HCT116 (cell line): Measurements from ENCODE around the gene ERICH6B. TPM values are rescaled to one million over a fixed set of nuclear protein-coding genes. Genes with fewer than 3 reads are reported as not detected.

Experiments
- ATAC-seq: fragments of 200-7000 bp; cut with Tn5 transposase; 2 replicates; pipeline ENCODE4 v1.9.1; 2020; ENCODE audit warnings: mild to moderate bottlenecking, moderate library complexity
- BruUV-seq: library from RNA; stranded (reverse); fragments of 400-500 nt; replicated peaks from 2 replicates; lab custom pipeline; 2021; lab: Mats Ljungman, UMichigan
- CTCF ChIA-PET: fragments of 300-600 bp; sonication (Branson Sonifier 250); formaldehyde crosslinking; loops from one replicate; lab custom pipeline; 2021; ENCODE audit warnings: antibody characterized with exemption; lab: Charles Lee
- POLR2A ChIA-PET: fragments of 300-600, 350-600 bp; sonication (Branson Sonifier 250); formaldehyde crosslinking; loops from one replicate; lab custom pipeline; 2021; ENCODE audit warnings: antibody characterized with exemption; lab: Charles Lee
- RAD21 ChIA-PET, 2 experiments: fragments of 300-600 bp; sonication (Branson Sonifier 250); formaldehyde crosslinking; loops; one replicate each; lab custom pipeline; 2023; ENCODE audit warnings: low total read pairs in 2 of 2; ENCODE audit not compliant: uncharacterized antibody in 2 of 2, unreplicated experiment in 2 of 2, low non-redundant PET in 1 of 2; lab: Charles Lee
- DNase-seq: peaks from one replicate; pipeline ENCODE4 v3.0.0-alpha.2; 2010; ENCODE audit warnings: low read depth, low spot score
- H2AFZ ChIP-seq: fragments of 200-600 bp; shearing (Covaris generic), sonication (generic); 2 replicates; pipeline ENCODE4 v1.6.1; 2017; ENCODE audit warnings: low read depth, mixed run types, mixed read lengths, antibody characterized with exemption, low read length; ENCODE audit not compliant: poor library complexity, severe bottlenecking
- H3K27ac ChIP-seq: 2 replicates; pipeline ENCODE4 v1.5.1; 2012; ENCODE audit warnings: low read depth, low read length
- H3K27me3 ChIP-seq: fragments of 200-600 bp; sonication (generic); 2 replicates; pipeline ENCODE4 v1.6.1; 2016; ENCODE audit warnings: mixed run types, low read length, mixed read lengths; ENCODE audit not compliant: insufficient read depth
- H3K36me3 ChIP-seq, 2 experiments: fragments of 200-500 bp in 1 of 2; fragments of 200-600 bp in 1 of 2; sonication (Bioruptor generic) in 1 of 2; sonication (generic) in 1 of 2; 2 replicates each; pipeline versions ENCODE4 v1.5.1 to v1.6.1; 2014 to 2016; ENCODE audit warnings: low read length in 2 of 2, inconsistent platforms in 1 of 2, mixed read lengths in 1 of 2, mixed run types in 1 of 2; ENCODE audit not compliant: insufficient read depth in 2 of 2, control insufficient read depth in 1 of 2
- H3K4me1 ChIP-seq, 2 experiments: fragments of 200-600 bp in 1 of 2; sonication (generic) in 1 of 2; 2 replicates each; pipeline versions ENCODE4 v1.5.1 to v1.6.1; 2012 to 2017; ENCODE audit warnings: low read length in 2 of 2, inconsistent platforms in 1 of 2, mild to moderate bottlenecking in 1 of 2, mixed read lengths in 1 of 2, mixed run types in 1 of 2, moderate library complexity in 1 of 2; ENCODE audit not compliant: insufficient read depth in 2 of 2, control insufficient read depth in 1 of 2
- H3K4me2 ChIP-seq: fragments of 200-600 bp; sonication (generic); 2 replicates; pipeline ENCODE4 v1.6.1; 2017; ENCODE audit warnings: mixed run types, low read length, mixed read lengths
- H3K4me3 ChIP-seq, 2 experiments: fragments of 200-600 bp in 1 of 2; sonication (generic) in 1 of 2; replicated peaks in 1 of 2; 2 replicates each; pipeline ENCODE4 v1.5.1; 2011 to 2016; ENCODE audit warnings: low read length in 2 of 2, control low read depth in 1 of 2, low read depth in 1 of 2, mild to moderate bottlenecking in 1 of 2, mixed read lengths in 1 of 2, mixed run types in 1 of 2
- H3K79me2 ChIP-seq: fragments of 200-600 bp; sonication (generic); 2 replicates; pipeline ENCODE4 v1.6.1; 2017; ENCODE audit warnings: mild to moderate bottlenecking, mixed run types, low read length, moderate library complexity, mixed read lengths; ENCODE audit not compliant: insufficient read depth
- H3K9ac ChIP-seq: fragments of 200-600 bp; sonication (generic); 2 replicates; pipeline ENCODE4 v1.6.1; 2016; ENCODE audit warnings: low read length, mixed read lengths
- H3K9me2 ChIP-seq: fragments of 200-600 bp; sonication (generic), shearing (Covaris generic); 2 replicates; pipeline ENCODE4 v1.6.1; 2017; ENCODE audit warnings: mixed run types, mild to moderate bottlenecking, moderate library complexity; ENCODE audit not compliant: insufficient read depth
- H3K9me3 ChIP-seq, 2 experiments: fragments of 200-500 bp in 1 of 2; fragments of 200-600 bp in 1 of 2; sonication (Bioruptor generic) in 1 of 2; sonication (generic) in 1 of 2; 2 replicates each; pipeline ENCODE4 v1.6.1; 2014 to 2017; ENCODE audit warnings: low read length in 2 of 2, mixed read lengths in 2 of 2, inconsistent platforms in 1 of 2, low read depth in 1 of 2, mild to moderate bottlenecking in 1 of 2, mixed run types in 1 of 2, moderate library complexity in 1 of 2; ENCODE audit not compliant: control insufficient read depth in 1 of 2, insufficient read depth in 1 of 2
- H4K20me1 ChIP-seq: fragments of 200-600 bp; sonication (generic), shearing (Covaris generic); 2 replicates; pipeline ENCODE4 v1.6.1; 2017; ENCODE audit warnings: mixed run types, mild to moderate bottlenecking, moderate library complexity; ENCODE audit not compliant: insufficient read depth
- ATF3 ChIP-seq: IDR thresholded peaks from 2 replicates; pipeline ENCODE4 v1.6.1; 2012
- CBX3 ChIP-seq: IDR thresholded peaks from 2 replicates; pipeline ENCODE4 v1.6.1; 2012; ENCODE audit warnings: low read depth
- CEBPB ChIP-seq: IDR thresholded peaks from 2 replicates; pipeline ENCODE4 v1.6.1; 2012; ENCODE audit warnings: low read depth
- CTCF ChIP-seq, 3 experiments: fragments of 200-600 bp in 1 of 3; sonication (generic) in 1 of 3; IDR thresholded peaks in 2 of 3; conservative IDR thresholded peaks in 1 of 3; 2 replicates each; pipeline ENCODE4 v1.5.1; 2012 to 2017; ENCODE audit warnings: low read depth in 2 of 3, low read length in 2 of 3, antibody characterized with exemption in 1 of 3, borderline replicate concordance in 1 of 3, control low read depth in 1 of 3, mild to moderate bottlenecking in 1 of 3, mixed read lengths in 1 of 3, mixed run types in 1 of 3, moderate library complexity in 1 of 3; ENCODE audit not compliant: insufficient read depth in 1 of 3
- EGR1 ChIP-seq: IDR thresholded peaks from 2 replicates; pipeline ENCODE4 v1.6.1; 2012; ENCODE audit warnings: low read depth
- ELF1 ChIP-seq: IDR thresholded peaks from 2 replicates; pipeline ENCODE4 v1.6.1; 2012; ENCODE audit warnings: low read depth, borderline replicate concordance
- EZH2 ChIP-seq: fragments of 200-600 bp; sonication (generic); IDR thresholded peaks from 2 replicates; pipeline ENCODE4 v1.6.1; 2017; ENCODE audit warnings: antibody characterized with exemption, mixed run types
- FOSL1 ChIP-seq: IDR thresholded peaks from 2 replicates; pipeline ENCODE4 v1.6.1; 2012; ENCODE audit warnings: low read depth
- JUND ChIP-seq: IDR thresholded peaks from 2 replicates; pipeline ENCODE4 v1.6.1; 2012
- POLR2A ChIP-seq: IDR thresholded peaks from 2 replicates; pipeline ENCODE4 v1.7.0; 2011; ENCODE audit warnings: borderline replicate concordance; ENCODE audit not compliant: insufficient read depth, insufficient read length; ENCODE audit errors: extremely low read depth
- RAD21 ChIP-seq: IDR thresholded peaks from 2 replicates; pipeline ENCODE4 v1.6.1; 2012; ENCODE audit warnings: low read depth, mild to moderate bottlenecking
- SIN3A ChIP-seq: IDR thresholded peaks from 2 replicates; pipeline ENCODE4 v1.6.1; 2012; ENCODE audit warnings: low read depth
- SP1 ChIP-seq: IDR thresholded peaks from 2 replicates; pipeline ENCODE4 v1.6.1; 2012; ENCODE audit warnings: low read depth
- SRF ChIP-seq: IDR thresholded peaks from 2 replicates; pipeline ENCODE4 v1.6.1; 2012; ENCODE audit warnings: low read depth
- TCF7L2 ChIP-seq: IDR thresholded peaks from 2 replicates; pipeline ENCODE4 v1.7.0; 2011; ENCODE audit warnings: borderline replicate concordance, inconsistent platforms; ENCODE audit not compliant: insufficient read depth, insufficient read length; ENCODE audit errors: extremely low read depth
- YY1 ChIP-seq: IDR thresholded peaks from 2 replicates; pipeline ENCODE4 v1.6.1; 2011; ENCODE audit warnings: low read length, low read depth, moderate library complexity, mild to moderate bottlenecking; ENCODE audit not compliant: insufficient replicate concordance; ENCODE audit errors: extremely low read depth
- ZNF274 ChIP-seq: fragments of 200-500 bp; sonication (Bioruptor generic); IDR thresholded peaks from 2 replicates; pipeline ENCODE4 v1.6.1; 2014; ENCODE audit warnings: mild to moderate bottlenecking, low read depth, low read length, inconsistent platforms
- intact Hi-C: fragments of 100-400 bp; cut with micrococcal nuclease; formaldehyde crosslinking; loops from 2 replicates; pipeline ENCODE4 v1.10.0; 2022
- total RNA-seq: library from RNA; stranded (reverse); gene quantifications from one replicate; pipeline ENCODE4 v1.2.1, GENCODE V29; 2021; ENCODE audit not compliant: unreplicated experiment
- TF ChIP-seq, protein P1 (sequence below): IDR thresholded peaks from 2 replicates; pipeline ENCODE4 v1.6.1; 2012
- TF ChIP-seq, protein P2 (sequence below): IDR thresholded peaks from 2 replicates; pipeline ENCODE4 v1.6.1; 2011; ENCODE audit warnings: mild to moderate bottlenecking, low read length, moderate library complexity; ENCODE audit not compliant: insufficient replicate concordance; ENCODE audit errors: extremely low read depth

ERICH6B gene
- total RNA-seq, 1 experiment from 2014 or later: not detected

- intact Hi-C loops: no loop called here
- POLR2A ChIA-PET: no interaction called here
- BruUV-seq: no TSS peak
- H3K9ac ChIP-seq: no peak overlapping the region
- no peaks in the 10 kb centered on the region for H3K9me3 ChIP-seq
- ATAC-seq: no peak
- H3K4me3 ChIP-seq: no peak overlapping the region
- H3K4me1 ChIP-seq: no peaks in the 10 kb centered on the region
- no peak for DNase-seq
- TF ChIP-seq EGR1 (no peak), SRF (no peak), FOSL1 (no peak), ATF3 (no peak), CBX3 (no peak), SP1 (no peak), CEBPB (no peak), SIN3A (no peak), RAD21 (no peak), YY1 (no peak), POLR2A (no peak), EZH2 (no peak), TCF7L2 (no peak), CTCF (IDR thresholded peaks at IDR 0.05 in 2 of 3, conservative IDR thresholded peaks at IDR 0.05 in 1 of 3; ENCODE audit: borderline replicate concordance in 1 of 3, insufficient read depth in 1 of 3, low read depth in 2 of 3, low read length in 2 of 3) (no peak), JUND (no peak), ELF1 (no peak), ZNF274 (no peak)
- TF ChIP-seq, protein P1, sequence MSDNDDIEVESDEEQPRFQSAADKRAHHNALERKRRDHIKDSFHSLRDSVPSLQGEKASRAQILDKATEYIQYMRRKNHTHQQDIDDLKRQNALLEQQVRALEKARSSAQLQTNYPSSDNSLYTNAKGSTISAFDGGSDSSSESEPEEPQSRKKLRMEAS: no peak
- TF ChIP-seq, protein P2, sequence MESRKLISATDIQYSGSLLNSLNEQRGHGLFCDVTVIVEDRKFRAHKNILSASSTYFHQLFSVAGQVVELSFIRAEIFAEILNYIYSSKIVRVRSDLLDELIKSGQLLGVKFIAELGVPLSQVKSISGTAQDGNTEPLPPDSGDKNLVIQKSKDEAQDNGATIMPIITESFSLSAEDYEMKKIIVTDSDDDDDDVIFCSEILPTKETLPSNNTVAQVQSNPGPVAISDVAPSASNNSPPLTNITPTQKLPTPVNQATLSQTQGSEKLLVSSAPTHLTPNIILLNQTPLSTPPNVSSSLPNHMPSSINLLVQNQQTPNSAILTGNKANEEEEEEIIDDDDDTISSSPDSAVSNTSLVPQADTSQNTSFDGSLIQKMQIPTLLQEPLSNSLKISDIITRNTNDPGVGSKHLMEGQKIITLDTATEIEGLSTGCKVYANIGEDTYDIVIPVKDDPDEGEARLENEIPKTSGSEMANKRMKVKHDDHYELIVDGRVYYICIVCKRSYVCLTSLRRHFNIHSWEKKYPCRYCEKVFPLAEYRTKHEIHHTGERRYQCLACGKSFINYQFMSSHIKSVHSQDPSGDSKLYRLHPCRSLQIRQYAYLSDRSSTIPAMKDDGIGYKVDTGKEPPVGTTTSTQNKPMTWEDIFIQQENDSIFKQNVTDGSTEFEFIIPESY: no peak
- peaks cover 19 to 23% of the 10 kb centered on the region in 2 experiments; a peak in 3 of 4 replicates for H3K36me3 ChIP-seq
- no peak overlapping the region for H3K27ac ChIP-seq
- no peaks in the 10 kb centered on the region for H3K79me2 ChIP-seq
- RAD21 ChIA-PET: no interaction called here
- CTCF ChIA-PET: no interaction called here
- no peak overlapping the region for H2AFZ ChIP-seq
- no peak overlapping the region for H3K4me2 ChIP-seq
- no peaks in the 10 kb centered on the region for H3K27me3 ChIP-seq
- no peaks in the 10 kb centered on the region for H3K9me2 ChIP-seq
- H4K20me1 ChIP-seq: no peaks in the 10 kb centered on the region
Measured at GRCh38 chr13:45518525-45519245, 96.9 kb downstream of the ERICH6B start.
